Endothelial cell of umbilical vein (primary cell): Measurements from ENCODE around the gene SNX2. TPM values are rescaled to one million over a fixed set of nuclear protein-coding genes. Genes with fewer than 3 reads are reported as not detected.
A peak's percentile ranks its signal among the peaks of the same experiment; 100 is the strongest.
"Not testable (repeated sequence)": the region's sequence is repeated elsewhere in the genome, so short reads cannot be mapped to it uniquely, and the experiment has no call there.

Experiments
- BruUV-seq: library from RNA; stranded (reverse); fragments of 400-500 nt; replicated peaks from 2 replicates; lab custom pipeline; 2021; lab: Mats Ljungman, UMichigan
- CTCF ChIA-PET: fragments of 300-600, 350-600 bp; sonication (Branson Sonifier 250); formaldehyde crosslinking; loops from one replicate; lab custom pipeline; 2021; ENCODE audit warnings: antibody characterized with exemption, inconsistent platforms; lab: Charles Lee
- POLR2A ChIA-PET: fragments of 300-600, 350-600 bp; sonication (Branson Sonifier 250); formaldehyde crosslinking; loops from one replicate; lab custom pipeline; 2021; ENCODE audit warnings: antibody characterized with exemption, inconsistent platforms; lab: Charles Lee
- DNase-seq: peaks from one replicate; pipeline ENCODE4 v3.0.0-alpha.2; 2011; ENCODE audit warnings: low read depth, low spot score
- FAIRE-seq: peaks from 2 replicates; lab custom pipeline; 2011; peaks lifted over from hg19 to GRCh38; lab: Jason Lieb, UNC
- H2AFZ ChIP-seq: 2 replicates; pipeline ENCODE4 v1.6.0; 2012; ENCODE audit warnings: low read depth, low read length, control low read depth, inconsistent platforms
- H3K27ac ChIP-seq: 2 replicates; pipeline ENCODE4 v1.5.1; 2011; ENCODE audit warnings: low read depth, mild to moderate bottlenecking, control low read depth, low read length, moderate library complexity; ENCODE audit not compliant: insufficient read depth
- H3K27me3 ChIP-seq, 2 experiments: 2 replicates each; pipeline versions ENCODE4 v1.6.0 to v1.6.1; 2011; ENCODE audit warnings: low read length in 2 of 2, mixed read lengths in 1 of 2; ENCODE audit not compliant: control insufficient read depth in 2 of 2, insufficient read depth in 2 of 2
- H3K36me3 ChIP-seq, 2 experiments: 2 replicates in 1 of 2; 3 replicates in 1 of 2; pipeline ENCODE4 v1.5.1; 2011; ENCODE audit warnings: low read length in 2 of 2, mild to moderate bottlenecking in 1 of 2, moderate library complexity in 1 of 2; ENCODE audit not compliant: control insufficient read depth in 2 of 2, insufficient read depth in 2 of 2; ENCODE audit errors: extremely low read depth in 1 of 2
- H3K4me1 ChIP-seq: 3 replicates; pipeline ENCODE4 v1.5.1; 2011; ENCODE audit warnings: mild to moderate bottlenecking, low read length; ENCODE audit not compliant: control insufficient read depth, insufficient read depth; ENCODE audit errors: extremely low read depth
- H3K4me2 ChIP-seq: 2 replicates; pipeline ENCODE4 v1.6.1; 2011; ENCODE audit warnings: low read length, control low read depth, mixed read lengths; ENCODE audit not compliant: insufficient read depth
- H3K4me3 ChIP-seq, 3 experiments: fragments of 200-600 bp in 1 of 3; sonication (generic), shearing (Covaris generic) in 1 of 3; replicated peaks in 1 of 3; 2 replicates each; pipeline ENCODE4 v1.5.1; 2011 to 2016; ENCODE audit warnings: control low read depth in 3 of 3, low read length in 3 of 3, mild to moderate bottlenecking in 2 of 3, inconsistent platforms in 1 of 3, low read depth in 1 of 3, moderate library complexity in 1 of 3; ENCODE audit not compliant: insufficient read depth in 1 of 3
- H3K79me2 ChIP-seq: 2 replicates; pipeline ENCODE4 v1.6.0; 2012; ENCODE audit warnings: low read length, inconsistent platforms; ENCODE audit not compliant: control insufficient read depth, insufficient read depth
- H3K9ac ChIP-seq: replicated peaks from 2 replicates; pipeline ENCODE3; 2011; ENCODE audit warnings: low read length, control low read depth; ENCODE audit not compliant: insufficient read depth; ENCODE audit errors: extremely low read depth
- H3K9me1 ChIP-seq: replicated peaks from 3 replicates; pipeline ENCODE4 v1.6.0; 2011; ENCODE audit warnings: mild to moderate bottlenecking, low read length; ENCODE audit not compliant: control insufficient read depth, insufficient read depth; ENCODE audit errors: extremely low read depth
- H3K9me3 ChIP-seq: replicated peaks from 2 replicates; pipeline ENCODE4 v1.5.1; 2012; ENCODE audit warnings: low read length, inconsistent platforms; ENCODE audit not compliant: control insufficient read depth, insufficient read depth
- H4K20me1 ChIP-seq: replicated peaks from 2 replicates; pipeline ENCODE3; 2011; ENCODE audit warnings: mild to moderate bottlenecking, low read length; ENCODE audit not compliant: control insufficient read depth, insufficient read depth; ENCODE audit errors: extremely low read depth
- FOS ChIP-seq: IDR thresholded peaks from 2 replicates; pipeline ENCODE4 v1.6.1; 2011; ENCODE audit warnings: mild to moderate bottlenecking, low read length, moderate library complexity, borderline replicate concordance; ENCODE audit not compliant: insufficient read depth
- MYC ChIP-seq: IDR thresholded peaks from one replicate; pipeline ENCODE4 v1.6.1; 2011; ENCODE audit warnings: mild to moderate bottlenecking, low read depth, low read length
- POLR2A ChIP-seq: IDR thresholded peaks from 2 replicates; pipeline ENCODE4 v1.6.1; 2012; ENCODE audit warnings: low read depth, mild to moderate bottlenecking, control low read depth, low read length
- dilution Hi-C: fragments of 300-500 bp; cut with MboI; formaldehyde crosslinking; loops from one replicate; pipeline ENCODE4 v1.15.0; 2019; ENCODE audit warnings: low sequenced_read_pairs; ENCODE audit not compliant: extremely low pct_ligation_motif_present
- intact Hi-C: fragments of 100-400 bp; cut with micrococcal nuclease; formaldehyde crosslinking; loops from one replicate; pipeline ENCODE4 v1.10.0; 2022
- polyA plus RNA-seq, 4 experiments: library from polyadenylated mRNA; depleted of rRNA in 3 of 4; stranded (reverse) in 3 of 4; unstranded in 1 of 4; fragments of >200 nt; gene quantifications; 2 replicates each; pipeline versions ENCODE4 v1.2.1 to v1.2.3, GENCODE V29; 2011 to 2012; ENCODE audit warnings: missing spikeins in 1 of 4
- total RNA-seq: library from RNA; stranded (reverse); gene quantifications from 2 replicates; pipeline ENCODE4 v1.2.3, GENCODE V29; 2021
- TF ChIP-seq, protein P1 (sequence below), 2 donors: IDR thresholded peaks; 1 replicate in 1 of 2; 2 replicates in 1 of 2; pipeline ENCODE4 v1.5.1; 2011; ENCODE audit warnings: low read length in 2 of 2, mild to moderate bottlenecking in 2 of 2, moderate library complexity in 2 of 2, control low read depth in 1 of 2, inconsistent platforms in 1 of 2, low read depth in 1 of 2; ENCODE audit not compliant: insufficient read depth in 1 of 2; ENCODE audit errors: extremely low read depth in 1 of 2

The SNX2 gene
- total and polyA plus RNA-seq, 2 donors (not counting 3 experiments of a cell fraction or from before 2014, with no cell fraction given): 14.4 to 51.2 TPM

DNA sequence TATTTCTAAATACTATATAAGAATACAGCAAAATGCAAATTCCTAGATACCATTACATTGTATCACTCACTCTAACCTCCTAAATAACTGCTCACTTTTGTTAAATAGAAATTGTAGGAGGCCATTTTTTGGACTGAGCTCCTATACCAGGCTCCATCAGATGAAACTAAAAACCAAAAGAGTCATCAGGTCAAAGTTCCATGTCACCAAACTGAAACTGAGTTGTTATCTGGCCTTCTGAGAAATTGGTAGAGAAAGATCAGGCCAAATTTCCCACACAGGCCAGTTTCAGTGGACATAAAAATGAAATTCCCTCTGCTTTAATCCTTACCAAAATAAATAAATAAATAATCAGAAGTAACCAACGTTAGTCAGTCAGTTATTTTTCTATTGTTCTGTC, 13.8 kb upstream of the SNX2 start:
- POLR2A ChIA-PET: no interaction called here
- Histone ChIP-seq H2AFZ (peak overlapping the region; percentile 73), H3K27ac (no peak overlapping the region), H3K36me3 (no peaks in the 10 kb centered on the region), H3K9ac (no peak overlapping the region), H3K4me2 (no peak overlapping the region), H4K20me1 (no peaks in the 10 kb centered on the region), H3K79me2 (no peaks in the 10 kb centered on the region), H3K4me3 (no peak overlapping the region), H3K9me1 (no peaks in the 10 kb centered on the region), H3K27me3 (no peaks in the 10 kb centered on the region), H3K4me1 (peaks cover 9% of the 10 kb centered on the region), H3K9me3 (no peaks in the 10 kb centered on the region)
- FAIRE-seq (no peak), DNase-seq (peak; percentile 51)
- intact Hi-C loops (no loop called here), dilution Hi-C loops (no loop called here)
- TF ChIP-seq POLR2A (no peak), FOS (no peak), MYC (no peak)
- TF ChIP-seq, protein P1, sequence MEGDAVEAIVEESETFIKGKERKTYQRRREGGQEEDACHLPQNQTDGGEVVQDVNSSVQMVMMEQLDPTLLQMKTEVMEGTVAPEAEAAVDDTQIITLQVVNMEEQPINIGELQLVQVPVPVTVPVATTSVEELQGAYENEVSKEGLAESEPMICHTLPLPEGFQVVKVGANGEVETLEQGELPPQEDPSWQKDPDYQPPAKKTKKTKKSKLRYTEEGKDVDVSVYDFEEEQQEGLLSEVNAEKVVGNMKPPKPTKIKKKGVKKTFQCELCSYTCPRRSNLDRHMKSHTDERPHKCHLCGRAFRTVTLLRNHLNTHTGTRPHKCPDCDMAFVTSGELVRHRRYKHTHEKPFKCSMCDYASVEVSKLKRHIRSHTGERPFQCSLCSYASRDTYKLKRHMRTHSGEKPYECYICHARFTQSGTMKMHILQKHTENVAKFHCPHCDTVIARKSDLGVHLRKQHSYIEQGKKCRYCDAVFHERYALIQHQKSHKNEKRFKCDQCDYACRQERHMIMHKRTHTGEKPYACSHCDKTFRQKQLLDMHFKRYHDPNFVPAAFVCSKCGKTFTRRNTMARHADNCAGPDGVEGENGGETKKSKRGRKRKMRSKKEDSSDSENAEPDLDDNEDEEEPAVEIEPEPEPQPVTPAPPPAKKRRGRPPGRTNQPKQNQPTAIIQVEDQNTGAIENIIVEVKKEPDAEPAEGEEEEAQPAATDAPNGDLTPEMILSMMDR (IDR thresholded peaks at IDR 0.05; ENCODE audit: extremely low read depth in 1 of 2, insufficient read depth in 1 of 2, low read depth in 1 of 2, low read length in 2 of 2): no peak
- no TSS peak for BruUV-seq
- CTCF ChIA-PET: interaction anchor here (0.9 to 1.3 kb wide), 3 partner anchors 14 to 57 kb away, joined by 3 to 4 read pairs (median 3); partner anchors contain the start of gene SNX2

DNA sequence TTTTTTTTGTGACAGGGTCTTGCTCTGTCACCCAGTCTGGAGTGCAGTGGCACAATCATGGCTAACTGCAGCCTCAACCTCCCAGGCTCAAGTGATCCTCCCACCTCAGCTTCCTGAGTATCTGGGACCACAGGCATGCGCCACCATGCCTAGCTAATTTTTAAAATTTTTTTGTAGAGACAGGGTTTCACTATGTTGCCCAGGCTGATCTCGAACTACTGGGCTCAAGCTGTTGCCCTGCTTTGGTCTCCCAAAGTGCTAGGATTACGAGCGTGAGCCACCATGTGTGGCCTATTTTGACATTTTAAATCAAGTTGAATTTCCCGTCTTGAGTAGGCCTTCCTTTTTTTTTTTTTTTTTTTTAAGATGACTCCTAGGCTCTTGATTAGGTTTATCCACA, 13.0 kb upstream of the SNX2 start:
- H3K4me2 ChIP-seq, CTCF ChIA-PET, H3K4me3 ChIP-seq, DNase-seq, FAIRE-seq, POLR2A ChIA-PET, H3K9ac ChIP-seq, H3K27ac ChIP-seq, H3K9me1 ChIP-seq, dilution Hi-C loops, H3K27me3 ChIP-seq, intact Hi-C loops, BruUV-seq, H3K36me3 ChIP-seq, H2AFZ ChIP-seq, H3K79me2 ChIP-seq, H4K20me1 ChIP-seq, H3K9me3 ChIP-seq, H3K4me1 ChIP-seq: not testable (repeated sequence)
